K562 (cell line): ENCODE results near the gene ITPR1. TPM values are rescaled to one million over a fixed set of nuclear protein-coding genes. Genes with fewer than 3 reads are reported as not detected.

Experiments used
- CTCFL ChIP-seq: IDR thresholded peaks from 2 replicates; pipeline ENCODE4 v1.6.1; 2011; ENCODE audit warnings: borderline replicate concordance, low read depth, mild to moderate bottlenecking, moderate library complexity, low read length; ENCODE audit not compliant: insufficient read depth, poor library complexity, severe bottlenecking
- ESRRA ChIP-seq: fragments of 450-650 bp; IDR thresholded peaks from 2 replicates; pipeline ENCODE4 v1.6.1; 2014; ENCODE audit warnings: low read depth, mild to moderate bottlenecking, moderate library complexity, borderline replicate concordance
- GATA2 ChIP-seq: sonication (generic); formaldehyde crosslinking; IDR thresholded peaks from 2 replicates; pipeline ENCODE4 v1.4.0; 2020; ENCODE audit warnings: mild to moderate bottlenecking, missing genetic modification reagents
- MCM7 ChIP-seq, 2 experiments: fragments of 450-650 bp; IDR thresholded peaks; 2 replicates each; pipeline ENCODE4 v1.6.1; 2016 to 2018
- NFE2 ChIP-seq: IDR thresholded peaks from 2 replicates; pipeline ENCODE4 v1.6.1; 2014; ENCODE audit warnings: antibody characterized with exemption, low read depth
- NFIX ChIP-seq: fragments of 250-450 bp; sonication (Bioruptor Pico); IDR thresholded peaks from 2 replicates; pipeline ENCODE4 v1.4.0; 2020; ENCODE audit warnings: low read depth, mild to moderate bottlenecking, moderate library complexity
- NR3C1 ChIP-seq: sonication (generic); formaldehyde crosslinking; IDR thresholded peaks from 2 replicates; pipeline ENCODE4 v1.8.1; 2022; ENCODE audit warnings: missing genetic modification reagents
- PTBP1 ChIP-seq: fragments of 200-400 bp; formaldehyde crosslinking; IDR thresholded peaks from 2 replicates; pipeline ENCODE4 v1.6.1; 2017; ENCODE audit warnings: low read depth, low read length
- SMARCA5 ChIP-seq: fragments of 450-650 bp; IDR thresholded peaks from 2 replicates; pipeline ENCODE4 v1.6.1; 2016
- ZBTB11 ChIP-seq, 3 experiments: fragments of 200-800 bp in 1 of 3; fragments of 250-450 bp in 1 of 3; fragments of 450-650 bp in 1 of 3; sonication (Bioruptor Pico) in 1 of 3; sonication (Bioruptor generic) in 1 of 3; formaldehyde crosslinking in 1 of 3; IDR thresholded peaks; 2 replicates each; pipeline versions ENCODE4 v1.6.1 to v1.8.0; 2016 to 2022; ENCODE audit warnings: mild to moderate bottlenecking in 2 of 3, missing genetic modification characterization in 2 of 3, missing compliant biosample characterization in 1 of 3, moderate library complexity in 1 of 3
- ZBTB40 ChIP-seq, 2 experiments: fragments of 450-650 bp in 1 of 2; sonication (generic) in 1 of 2; formaldehyde crosslinking in 1 of 2; IDR thresholded peaks; 2 replicates each; pipeline versions ENCODE4 v1.7.1 to v1.9.0; 2016 to 2022; ENCODE audit warnings: inconsistent platforms in 1 of 2, mild to moderate bottlenecking in 1 of 2, missing genetic modification reagents in 1 of 2
- polyA plus RNA-seq, 8 experiments: library from polyadenylated mRNA; depleted of rRNA in 4 of 8; stranded (reverse) in 5 of 8; unstranded in 3 of 8; fragments of >200 nt; fragmentation: Nextera tagmentation in 2 of 8; fragmentation: Illumina TruSeq in 1 of 8; extraction: Ambion mirVana in 2 of 8; extraction: Trizol in 1 of 8; gene quantifications; 2 replicates each; pipeline versions ENCODE4 v1.2.1 to v1.2.3, GENCODE V29; 2011 to 2014; ENCODE audit warnings: inconsistent platforms in 1 of 8, missing spikeins in 1 of 8
- total RNA-seq, 7 experiments: library from RNA; depleted of rRNA in 6 of 7; stranded (reverse); fragments of >200 nt in 6 of 7; fragmentation: Illumina TruSeq in 2 of 7; extraction: Trizol in 2 of 7; gene quantifications; 2 replicates each; pipeline versions ENCODE4 v1.2.1 to v1.2.3, GENCODE V29; 2011 to 2021; ENCODE audit warnings: low replicate concordance in 1 of 7

ITPR1 gene
- total and polyA plus RNA-seq, 9 of the 15 experiments (the other 6 are each of a cell fraction or from before 2014, with no cell fraction given): 22.4 to 40.0 (median 27.4) TPM

- 0 out of 2 replicates have a peak, but pooled peaks have one; percentile 14 for TF ChIP-seq ZBTB40 (IDR thresholded peaks at IDR 0.05)
- TF ChIP-seq ZBTB40 (CRISPR knock-in tag; IDR thresholded peaks at IDR 0.05): no peak
- TF ChIP-seq PTBP1: no peak
- TF ChIP-seq NR3C1 (CRISPR knock-in tag): peak; percentile 83
- 0 out of 2 replicates have a peak, but pooled peaks have one; percentile 31 for TF ChIP-seq ESRRA
- no peak for TF ChIP-seq MCM7 (IDR thresholded peaks at IDR 0.05)
- TF ChIP-seq NFE2: no peak
- no peak for TF ChIP-seq NFIX (CRISPR knock-in tag)
- no peak for TF ChIP-seq SMARCA5
- peak; percentile 47 for TF ChIP-seq CTCFL
- peak in 1 of 3 experiments; percentile 39; a peak in 1 of 6 replicates for TF ChIP-seq ZBTB11 (CRISPR knock-in tag; IDR thresholded peaks at IDR 0.05)
- TF ChIP-seq GATA2 (CRISPR knock-in tag): no peak
Measured at GRCh38 chr3:4466741-4467521, 26.2 kb upstream of the ITPR1 start, which contains the start of gene SUMF1 (continued).
